ENCODE measurements around the gene ALKBH2.
"Not testable (repeated sequence)": the region's sequence is repeated elsewhere in the genome, so short reads cannot be mapped to it uniquely, and the experiment has no call there.

Gene ALKBH2

DNA sequence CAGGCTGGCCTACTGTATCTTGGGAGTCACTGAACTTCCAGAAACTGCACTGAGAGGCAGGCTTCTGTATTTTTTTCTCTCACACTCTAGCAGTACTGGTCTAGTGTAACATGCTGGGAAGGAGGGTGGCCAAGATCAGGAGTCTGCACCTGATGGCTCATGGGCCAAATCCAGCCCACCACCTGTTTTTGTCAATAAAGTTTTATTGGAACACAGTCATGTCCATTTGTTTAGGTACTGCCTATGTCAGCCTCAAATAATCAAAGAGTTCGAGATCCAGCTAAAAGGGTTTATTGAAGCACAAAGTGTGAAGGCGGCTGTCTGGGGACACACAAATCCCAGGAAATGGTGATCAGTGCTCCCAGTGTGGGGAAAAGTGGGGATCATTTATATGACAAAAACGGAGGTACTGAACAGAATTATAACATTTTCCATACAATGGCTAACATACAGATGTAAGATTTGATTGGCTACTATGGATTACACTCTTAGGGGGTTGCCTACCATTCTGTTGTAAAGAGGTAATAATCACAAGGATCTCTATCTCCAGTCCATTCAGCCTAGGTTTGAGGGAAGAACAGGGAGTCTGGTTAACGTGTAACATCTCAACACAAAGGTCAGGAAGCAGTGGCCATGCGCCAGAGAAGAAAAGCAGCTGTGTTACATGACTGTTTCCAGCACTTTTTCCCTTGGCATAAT lies 28.0 kb downstream of the ALKBH2 start:
- DNase-seq: no peak

DNA sequence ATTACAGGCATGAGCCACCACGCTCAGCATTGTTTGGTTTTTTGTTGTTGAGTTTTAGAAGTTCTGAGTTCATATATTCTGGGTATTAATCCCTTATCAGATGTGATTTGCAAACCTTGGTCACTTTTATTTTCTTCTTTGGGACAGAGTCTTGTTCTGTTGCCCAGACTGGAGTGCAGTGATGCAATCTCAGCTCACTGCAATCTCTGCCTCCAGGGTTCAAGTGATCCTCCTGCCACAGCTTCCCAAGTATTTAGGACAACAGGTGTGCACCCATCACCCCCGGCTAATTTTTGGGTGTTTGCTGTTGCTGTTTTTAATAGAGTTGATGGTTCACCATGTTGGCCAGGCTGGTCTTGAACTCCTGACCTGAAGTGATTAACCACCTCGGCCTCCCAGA lies 29.1 kb downstream of the ALKBH2 start:
- no peak for DNase-seq

DNA sequence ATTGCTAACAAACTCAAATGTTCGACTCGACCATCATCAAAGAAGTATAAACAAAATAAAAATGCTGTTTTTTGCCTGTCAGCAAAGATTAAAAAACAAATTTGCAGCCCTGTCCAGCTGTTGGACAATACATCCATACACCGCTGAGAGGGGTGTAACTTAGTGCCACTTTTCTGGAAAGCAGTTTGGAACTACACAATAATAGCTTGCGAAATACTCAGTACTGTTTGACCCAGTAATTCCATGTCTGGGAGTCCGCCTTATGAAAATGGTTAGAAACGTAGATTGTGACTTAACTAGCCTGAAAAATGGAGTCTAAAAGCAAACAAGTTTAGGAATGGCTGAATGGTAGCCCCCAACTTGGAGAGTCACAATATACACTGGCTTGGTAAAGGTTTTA lies 34.5 kb downstream of the ALKBH2 start:
- DNase-seq: no peak

DNA sequence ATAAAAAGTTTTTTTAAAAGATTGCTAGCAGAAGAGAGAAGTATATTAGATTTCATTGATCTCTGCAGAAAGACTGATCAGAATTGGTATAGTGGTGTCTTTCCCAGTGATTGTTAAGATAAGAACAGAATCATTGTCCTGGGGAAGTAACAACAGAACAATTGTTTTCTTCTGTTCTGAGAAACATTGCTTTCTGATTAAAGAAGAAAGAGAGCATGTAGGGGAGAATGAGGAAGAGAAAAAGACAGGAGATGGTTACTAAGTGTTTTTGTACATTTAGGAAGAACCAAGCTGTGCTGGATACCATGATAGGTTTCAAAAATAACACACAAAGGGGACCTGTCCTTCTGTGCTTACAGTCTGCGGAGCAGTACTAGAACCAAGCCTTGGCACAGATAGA lies 35.9 kb downstream of the ALKBH2 start:
- no peak for DNase-seq

DNA sequence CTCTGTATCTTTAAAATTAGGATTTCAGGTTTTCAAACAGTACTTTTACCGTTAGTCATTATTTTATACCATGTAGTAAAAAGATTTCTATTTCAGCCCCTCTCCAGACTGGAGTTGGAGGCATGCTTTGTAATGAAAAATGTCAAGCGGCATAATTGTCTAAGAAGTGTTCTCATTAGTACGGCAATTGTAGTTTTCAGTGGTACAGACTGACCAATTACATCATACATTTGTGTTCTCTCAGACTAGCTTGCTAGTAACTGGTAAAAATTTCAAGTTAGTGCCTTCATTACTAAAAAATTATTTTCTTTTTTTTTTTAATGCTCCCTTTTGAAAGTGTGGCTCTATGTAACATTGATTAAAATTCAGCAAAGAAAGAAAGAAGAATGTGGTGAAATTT lies 36.4 kb downstream of the ALKBH2 start:
- DNase-seq: no peak

DNA sequence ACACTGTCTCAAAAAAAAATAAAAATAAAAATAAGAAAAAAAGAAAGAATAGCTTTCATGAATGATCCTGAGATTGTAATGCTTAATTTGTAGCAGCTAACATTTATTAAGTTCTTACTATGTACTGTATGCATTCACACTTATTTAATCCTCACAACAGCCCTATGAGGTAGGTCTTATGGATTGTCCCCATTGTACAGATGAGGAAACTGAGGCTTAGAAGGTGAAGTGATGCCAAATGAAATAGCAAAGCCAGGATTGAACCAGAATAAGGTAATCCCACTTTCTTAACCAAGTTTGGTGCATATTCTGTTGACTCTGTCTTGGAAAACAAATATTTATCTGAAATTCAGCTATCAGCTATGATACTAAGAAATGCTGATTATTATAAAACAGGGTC lies 38.8 kb downstream of the ALKBH2 start:
- DNase-seq: no peak

DNA sequence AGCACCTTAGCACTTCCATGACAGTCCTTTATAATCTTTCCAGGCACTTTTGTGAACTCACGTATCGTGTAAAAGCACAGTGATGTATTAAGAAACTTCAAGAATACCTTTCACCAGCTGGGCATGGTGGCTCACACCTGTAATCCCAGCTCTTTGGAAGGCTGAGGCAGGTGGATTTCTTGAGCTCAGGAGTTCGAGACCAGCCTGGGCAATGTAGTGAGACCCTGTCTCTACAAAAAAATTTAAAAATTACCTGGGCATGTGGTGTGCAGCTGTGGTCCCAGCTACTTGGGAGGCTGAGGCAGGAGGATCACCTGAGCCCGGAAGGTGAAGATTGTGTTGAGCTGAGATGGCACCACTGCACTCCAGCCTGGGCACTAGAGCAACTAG lies 39.2 kb downstream of the ALKBH2 start:
- not testable (repeated sequence) for DNase-seq

DNA sequence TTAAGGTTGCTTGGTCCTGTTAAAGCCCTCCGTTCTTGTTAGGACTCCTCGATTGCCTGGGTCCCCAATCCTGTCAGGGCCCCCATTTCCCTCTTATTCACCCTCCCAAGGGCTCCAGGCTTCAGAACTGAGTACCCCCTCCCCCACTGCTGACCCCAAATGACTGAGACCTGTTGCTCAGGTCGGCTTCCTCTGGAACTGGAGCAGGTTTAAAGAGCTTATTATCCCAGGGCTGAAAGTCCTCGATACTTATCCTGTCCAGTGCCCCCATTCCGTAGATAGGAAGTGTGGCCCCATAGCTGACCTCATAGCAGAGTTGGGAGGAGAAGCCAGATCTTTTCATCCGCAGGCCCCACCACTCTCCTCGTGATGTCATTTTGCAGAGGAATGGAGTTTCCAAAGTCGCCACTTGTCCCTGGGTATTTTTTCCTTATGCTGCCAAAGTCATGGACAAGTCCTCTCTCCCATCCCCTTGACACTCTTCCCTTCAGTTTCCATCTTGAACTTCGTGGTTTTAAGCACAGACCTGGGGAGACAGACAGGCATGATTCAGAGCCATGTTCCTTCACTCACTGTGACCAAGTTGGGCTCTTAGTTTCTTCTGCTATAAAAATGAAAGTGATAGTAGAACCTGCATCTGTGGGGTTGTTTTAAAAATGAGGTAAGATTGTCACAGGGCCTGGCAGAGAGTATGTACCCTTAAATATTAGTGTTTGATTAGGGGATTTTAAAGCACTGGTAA lies 39.7 kb downstream of the ALKBH2 start:
- DNase-seq: no peak

DNA sequence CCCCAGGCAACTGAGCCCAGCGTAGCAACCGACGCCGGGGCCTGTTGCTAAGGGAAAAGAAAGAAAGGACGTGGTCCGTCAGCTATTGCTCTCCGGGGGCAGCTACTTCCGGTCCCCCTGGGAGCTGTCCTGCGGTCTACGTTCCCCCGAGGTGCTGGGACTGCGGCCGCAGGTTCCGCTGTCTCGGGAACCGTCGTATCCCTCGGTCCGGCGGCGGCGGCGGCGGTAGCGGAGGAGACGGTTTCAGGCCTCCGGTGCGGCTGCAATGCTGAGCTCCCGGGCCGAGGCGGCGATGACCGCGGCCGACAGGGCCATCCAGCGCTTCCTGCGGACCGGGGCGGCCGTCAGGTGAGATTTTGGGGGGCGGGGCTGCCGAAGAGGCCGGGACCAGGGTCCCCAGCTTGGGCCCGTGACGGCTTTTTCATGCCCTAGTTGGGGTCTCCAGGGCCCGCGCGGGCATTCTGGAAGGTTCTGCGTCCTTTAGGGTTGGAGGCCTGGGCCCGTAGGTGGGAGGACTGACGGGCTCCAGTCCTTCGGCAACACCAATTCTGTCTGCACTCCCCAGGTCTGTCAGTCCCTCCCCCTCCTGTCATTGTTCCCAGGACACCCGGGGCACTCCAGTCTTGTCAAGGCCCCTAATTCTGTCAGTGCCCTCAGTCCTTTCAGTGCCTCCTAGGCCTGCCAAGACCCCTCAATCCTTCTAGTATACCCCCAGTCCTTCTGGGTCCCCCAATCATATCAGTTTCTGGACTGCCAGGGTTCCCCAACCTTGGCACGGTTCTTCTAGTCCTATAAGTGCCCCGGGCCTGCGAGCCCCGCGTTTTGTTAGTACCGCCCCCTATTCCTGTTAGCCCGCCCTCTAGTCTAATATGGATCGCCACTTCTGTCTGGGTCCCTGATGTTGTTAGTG lies 40.6 kb downstream of the ALKBH2 start, which contains the start of gene USP30:
Gene USP30 (plus strand): TSS at position 163 of the 910 bp plus-strand sequence. CDS start 103 bp downstream, at position 266.
- peak; percentile 61 for DNase-seq

DNA sequence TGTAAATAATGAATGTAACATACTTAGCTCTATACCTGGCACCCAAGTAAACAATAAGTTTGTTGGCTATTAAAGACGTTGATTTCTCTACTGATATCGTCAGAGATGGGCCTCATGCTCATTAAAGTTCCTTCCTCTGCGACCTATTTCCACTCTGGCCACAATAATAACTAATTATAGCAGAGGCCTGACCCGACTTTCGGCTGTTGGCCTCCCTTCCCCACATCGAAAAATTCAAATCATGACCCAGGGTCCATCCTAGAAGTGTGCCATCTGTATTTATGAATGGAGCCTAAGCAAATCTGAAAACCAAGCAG lies 41.2 kb downstream of the ALKBH2 start:
- no peak for DNase-seq

DNA sequence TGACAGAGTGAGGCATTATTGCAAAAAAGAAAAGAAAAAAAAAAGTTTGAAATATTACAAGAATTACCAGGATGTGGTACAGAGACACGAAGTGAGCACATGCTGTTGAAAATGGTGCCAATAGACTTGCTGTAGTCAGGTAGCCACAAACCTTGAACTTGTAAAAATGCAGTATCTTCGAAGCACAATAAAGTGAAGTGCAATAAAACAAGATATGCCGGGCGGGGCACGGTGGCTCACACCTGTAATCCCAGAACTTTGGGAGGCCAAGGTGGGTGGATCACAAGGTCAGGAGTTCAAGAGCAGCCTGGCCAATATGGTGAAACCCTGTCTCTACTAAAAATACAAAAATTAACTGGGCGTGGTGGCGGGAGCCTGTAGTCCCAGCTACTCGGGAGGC lies 43.5 kb downstream of the ALKBH2 start:
- DNase-seq: not testable (repeated sequence)

DNA sequence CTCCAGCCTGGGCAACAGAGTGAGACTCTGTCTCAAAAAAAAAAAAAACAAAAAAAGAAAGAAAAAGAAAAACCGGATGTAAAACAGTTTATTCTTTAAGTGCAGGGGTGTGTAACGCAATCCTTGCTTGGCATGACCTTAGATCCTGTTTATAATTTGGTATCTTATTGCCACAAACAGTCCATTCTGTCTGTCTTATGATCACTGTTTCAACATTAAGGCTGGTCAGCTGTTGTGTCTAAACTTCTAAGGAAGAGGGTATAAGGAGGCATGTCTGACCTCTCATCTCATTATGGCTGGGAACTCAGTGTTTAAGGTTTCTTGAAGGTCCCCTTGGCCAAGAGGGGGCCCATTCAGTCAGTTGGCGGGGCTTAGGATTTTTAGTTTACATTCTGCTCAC lies 44.6 kb downstream of the ALKBH2 start:
- not testable (repeated sequence) for DNase-seq

DNA sequence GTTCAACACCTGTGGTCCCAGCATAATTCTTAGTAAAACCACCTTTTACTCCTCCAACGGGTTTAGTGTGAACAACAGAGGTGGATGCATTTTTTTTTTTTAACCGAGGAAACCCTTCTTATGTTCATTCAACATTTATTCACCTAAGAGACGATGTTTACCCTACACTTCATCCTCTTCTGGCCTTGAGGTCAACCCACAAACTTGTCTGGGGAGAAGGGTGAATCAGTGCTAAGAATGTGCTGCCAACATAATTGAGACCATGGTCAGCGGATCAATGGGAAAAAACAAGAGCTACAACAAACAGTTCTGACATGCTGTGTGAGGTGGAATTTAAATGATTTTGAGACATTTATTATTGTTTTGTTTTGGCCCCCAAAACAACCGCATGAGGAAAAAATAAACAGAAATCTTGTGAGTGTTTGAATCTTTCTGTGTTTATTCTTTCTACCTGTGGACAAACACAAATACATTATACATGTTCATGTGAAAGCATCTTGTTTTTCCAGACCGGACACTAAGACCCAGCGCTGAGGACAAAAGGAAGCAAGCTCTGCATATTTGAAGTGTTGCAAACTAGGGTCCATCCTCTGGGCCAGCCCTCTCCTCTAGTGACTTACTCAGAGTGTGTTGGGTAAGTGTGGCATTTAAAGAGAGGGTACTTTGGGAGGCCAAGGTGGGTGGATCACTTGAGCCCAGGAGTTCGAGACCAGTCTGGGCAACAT lies 46.0 kb downstream of the ALKBH2 start:
- DNase-seq: no peak

DNA sequence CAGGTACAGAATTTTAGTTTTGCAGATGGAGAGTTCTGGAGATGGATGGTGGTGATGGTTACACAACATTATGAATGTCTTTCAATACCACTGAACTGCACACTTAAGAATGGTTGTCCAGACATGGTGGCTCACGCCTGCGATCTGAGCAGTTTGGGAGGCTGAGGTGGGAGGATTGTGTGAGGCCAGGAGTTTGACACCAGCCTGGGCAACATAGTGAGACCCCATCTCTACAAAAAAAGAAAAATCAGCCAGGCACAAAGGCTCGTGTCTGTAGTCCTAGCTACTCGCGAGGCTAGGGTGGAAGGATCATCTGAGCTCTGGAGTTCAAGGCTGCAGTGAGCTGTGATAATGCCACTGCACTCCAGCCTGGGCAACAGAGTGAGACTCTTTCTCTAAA lies 49.0 kb downstream of the ALKBH2 start:
- DNase-seq: no peak

Data from NCI-H1092 treated with DMSO at 0.1 percent for 48 hours (cell line).